Fibroblast of mammary gland (primary cell): Measurements from ENCODE around the gene DNPH1.

Experiments used
- DNase-seq: peaks from one replicate; pipeline ENCODE4 v3.0.0-alpha.2; 2010; ENCODE audit warnings: low read depth
- H3K4me3 ChIP-seq: 2 replicates; pipeline ENCODE4 v1.5.1; 2011; ENCODE audit warnings: low read depth, mild to moderate bottlenecking, low read length, moderate library complexity; ENCODE audit not compliant: control insufficient read depth
- CTCF ChIP-seq: conservative IDR thresholded peaks from 2 replicates; pipeline ENCODE4 v1.5.1; 2011; ENCODE audit warnings: low read depth, low read length, inconsistent platforms; ENCODE audit not compliant: control insufficient read depth, insufficient read depth

Gene DNPH1

GRCh38 chr6:43231735-43232450, 2.6 kb upstream of the DNPH1 start:
- DNase-seq: no peak
- H3K4me3 ChIP-seq: no peak overlapping the region
- no peak for TF ChIP-seq CTCF

- H3K4me3 ChIP-seq: no peak overlapping the region
- no peak for TF ChIP-seq CTCF
- no peak for DNase-seq
These were observed 1.8 kb upstream of the DNPH1 start for GRCh38 chr6:43231053-43231452.

GRCh38 chr6:43229803-43230620, 731 bp upstream of the DNPH1 start:
- no peak for TF ChIP-seq CTCF
- H3K4me3 ChIP-seq: no peak overlapping the region
- no peak for DNase-seq

GRCh38 chr6:43226192-43226851, 3.0 kb downstream of the DNPH1 start:
- TF ChIP-seq CTCF: no peak
- DNase-seq: no peak
- H3K4me3 ChIP-seq: no peak overlapping the region

GRCh38 chr6:43223175-43223574, 6.1 kb downstream of the DNPH1 start:
- DNase-seq: no peak
- TF ChIP-seq CTCF: no peak
- H3K4me3 ChIP-seq: no peak overlapping the region

GRCh38 chr6:43222418-43223059, 6.7 kb downstream of the DNPH1 start:
- no peak for DNase-seq
- no peak overlapping the region for H3K4me3 ChIP-seq
- no peak for TF ChIP-seq CTCF
